CD4-positive, alpha-beta T cell (primary cell): ENCODE data around the gene ZNF778. TPM values are rescaled to one million over a fixed set of nuclear protein-coding genes. Genes with fewer than 3 reads are reported as not detected.

Experiments
- ATAC-seq: fragments of 200-7000 bp; cut with Tn5 transposase; one replicate; pipeline ENCODE4 v1.10.0; 2022; ENCODE audit warnings: mild to moderate bottlenecking; ENCODE audit not compliant: poor library complexity
- CTCF ChIA-PET: fragments of 350-600 bp; sonication (Branson Sonifier 250); formaldehyde crosslinking; loops from one replicate; lab custom pipeline; 2021; ENCODE audit warnings: antibody characterized with exemption, inconsistent platforms; lab: Charles Lee
- POLR2A ChIA-PET: fragments of 350-600 bp; sonication (Branson Sonifier 250); formaldehyde crosslinking; loops from one replicate; lab custom pipeline; 2021; ENCODE audit warnings: antibody characterized with exemption, inconsistent platforms; lab: Charles Lee
- DNase-seq, 14 experiments: peaks; one replicate each; pipeline ENCODE4 v3.0.0-alpha.2; 2013 to 2020; ENCODE audit warnings: mixed read lengths in 2 of 14
- H3K27ac ChIP-seq, 2 donors: one replicate each; pipeline versions ENCODE4 v1.5.1 to v1.7.0; 2013; ENCODE audit warnings: low read length in 2 of 2, low read depth in 1 of 2, mild to moderate bottlenecking in 1 of 2
- H3K27me3 ChIP-seq, 2 experiments: 1 replicate in 1 of 2; 2 replicates in 1 of 2; pipeline versions ENCODE4 v1.6.1 to v1.7.0; 2013; ENCODE audit warnings: low read length in 2 of 2, control low read depth in 1 of 2, mild to moderate bottlenecking in 1 of 2, moderate library complexity in 1 of 2; ENCODE audit not compliant: insufficient read depth in 2 of 2, control insufficient read depth in 1 of 2
- H3K36me3 ChIP-seq: one replicate; pipeline ENCODE4 v1.6.1; 2013; ENCODE audit warnings: low read length, control low read depth; ENCODE audit not compliant: insufficient read depth
- H3K4me1 ChIP-seq: one replicate; pipeline ENCODE4 v1.6.1; 2013; ENCODE audit warnings: low read length, control low read depth; ENCODE audit not compliant: insufficient read depth
- H3K4me3 ChIP-seq: one replicate; pipeline ENCODE4 v1.5.1; 2013; ENCODE audit warnings: mild to moderate bottlenecking, low read length, moderate library complexity
- H3K9me3 ChIP-seq, 2 experiments: 1 replicate in 1 of 2; 2 replicates in 1 of 2; pipeline versions ENCODE4 v1.6.1 to v1.7.0; 2013; ENCODE audit warnings: low read length in 2 of 2, mild to moderate bottlenecking in 2 of 2, control low read depth in 1 of 2, moderate library complexity in 1 of 2; ENCODE audit not compliant: control insufficient read depth in 1 of 2, insufficient read depth in 1 of 2
- H3K27ac Mint-ChIP-seq: one replicate; pipeline ENCODE4 v1.8.0; 2020; ENCODE audit warnings: mixed read lengths
- H3K27me3 Mint-ChIP-seq: one replicate; pipeline ENCODE4 v1.8.0; 2021; ENCODE audit warnings: mixed read lengths
- H3K36me3 Mint-ChIP-seq: one replicate; pipeline ENCODE4 v1.8.0; 2021; ENCODE audit warnings: low read depth, mixed read lengths
- H3K4me1 Mint-ChIP-seq: one replicate; pipeline ENCODE4 v1.8.0; 2021; ENCODE audit warnings: low read depth, mixed read lengths
- H3K4me3 Mint-ChIP-seq: one replicate; pipeline ENCODE4 v1.8.0; 2020; ENCODE audit warnings: mild to moderate bottlenecking, mixed read lengths
- H3K9me3 Mint-ChIP-seq: one replicate; pipeline ENCODE4 v1.8.0; 2020; ENCODE audit warnings: mixed read lengths
- intact Hi-C, 2 experiments: fragments of 100-400 bp; cut with DNase I in 1 of 2; cut with micrococcal nuclease in 1 of 2; formaldehyde crosslinking; loops; one replicate each; pipeline versions ENCODE4 v1.15.1 to v1.9.0; 2023 to 2025; cut with DNase I, micrococcal nuclease
- total RNA-seq, 174 experiments: library from RNA in 2 of 174; stranded (reverse) in 2 of 174; gene quantifications; one replicate each; pipeline ENCODE4 v1.2.3 and lab custom pipeline; 2021 to 2026
- TF ChIP-seq, protein P1 (sequence below): fragments of 200-600 bp; IDR thresholded peaks from one replicate; pipeline ENCODE4 v1.8.0; 2022; ENCODE audit warnings: antibody characterized with exemption, mild to moderate bottlenecking

ZNF778 gene
- total RNA-seq, 2 experiments from 2014 or later: 4.0 to 6.7 TPM

GRCh38 chr16:89286096-89286495 is 68.6 kb downstream of the ZNF778 start:
- H3K27ac ChIP-seq: no peak overlapping the region
- H3K9me3 Mint-ChIP-seq: no peaks in the 10 kb centered on the region
- intact Hi-C loops: no loop called here
- H3K4me1 Mint-ChIP-seq: peaks cover 5% of the 10 kb centered on the region
- no peak overlapping the region for H3K27ac Mint-ChIP-seq
- ChIA-PET POLR2A (no interaction called here), CTCF (no interaction called here)
- peaks cover 5% of the 10 kb centered on the region for H3K4me1 ChIP-seq
- H3K9me3 ChIP-seq: peaks cover 0 to under 1% of the 10 kb centered on the region in 2 experiments
- H3K27me3 Mint-ChIP-seq: no peaks in the 10 kb centered on the region
- TF ChIP-seq, protein P1, sequence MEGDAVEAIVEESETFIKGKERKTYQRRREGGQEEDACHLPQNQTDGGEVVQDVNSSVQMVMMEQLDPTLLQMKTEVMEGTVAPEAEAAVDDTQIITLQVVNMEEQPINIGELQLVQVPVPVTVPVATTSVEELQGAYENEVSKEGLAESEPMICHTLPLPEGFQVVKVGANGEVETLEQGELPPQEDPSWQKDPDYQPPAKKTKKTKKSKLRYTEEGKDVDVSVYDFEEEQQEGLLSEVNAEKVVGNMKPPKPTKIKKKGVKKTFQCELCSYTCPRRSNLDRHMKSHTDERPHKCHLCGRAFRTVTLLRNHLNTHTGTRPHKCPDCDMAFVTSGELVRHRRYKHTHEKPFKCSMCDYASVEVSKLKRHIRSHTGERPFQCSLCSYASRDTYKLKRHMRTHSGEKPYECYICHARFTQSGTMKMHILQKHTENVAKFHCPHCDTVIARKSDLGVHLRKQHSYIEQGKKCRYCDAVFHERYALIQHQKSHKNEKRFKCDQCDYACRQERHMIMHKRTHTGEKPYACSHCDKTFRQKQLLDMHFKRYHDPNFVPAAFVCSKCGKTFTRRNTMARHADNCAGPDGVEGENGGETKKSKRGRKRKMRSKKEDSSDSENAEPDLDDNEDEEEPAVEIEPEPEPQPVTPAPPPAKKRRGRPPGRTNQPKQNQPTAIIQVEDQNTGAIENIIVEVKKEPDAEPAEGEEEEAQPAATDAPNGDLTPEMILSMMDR: no peak
- peaks cover 34% of the 10 kb centered on the region for H3K36me3 Mint-ChIP-seq
- H3K27me3 ChIP-seq: no peaks in the 10 kb centered on the region
- H3K4me3 ChIP-seq: no peak overlapping the region
- peaks cover 86% of the 10 kb centered on the region for H3K36me3 ChIP-seq
- DNase-seq (no peak), ATAC-seq (no peak)
- no peak overlapping the region for H3K4me3 Mint-ChIP-seq

Other genes with a start within 250 kb of the ZNF778 start
- 1 to 10 TPM in 1 of 2 experiments, under 1 TPM in 1; 0.80 to 1.6 TPM for gene CBFA2T3, start 240.5 kb upstream of the ZNF778 start, total RNA-seq
- 10 to 100 TPM; 44.7 to 49.5 TPM for gene ACSF3, start 123.9 kb upstream of the ZNF778 start, total RNA-seq
- gene CDH15, start 46.0 kb upstream of the ZNF778 start, total RNA-seq: not detected
- gene SLC22A31, start 17.2 kb upstream of the ZNF778 start, total RNA-seq: 1 to 10 TPM; 2.1 to 2.9 TPM